ENCODE data around the gene RTBDN.

RTBDN gene

GRCh38 chr19:12791345-12792050 lies 42.9 kb downstream of the RTBDN start, which contains the start of gene JUNB:
TSS of gene JUNB (plus strand) at chr19:12791486. CDS start at chr19:12791772, 286 bp downstream.
- peak; percentile 54 for DNase-seq

- no peak for DNase-seq
Observed at GRCh38 chr19:12790628-12791344, 43.6 kb downstream of the RTBDN start.

- peak; percentile 86 for DNase-seq
Observed at GRCh38 chr19:12789904-12790619, 44.3 kb downstream of the RTBDN start.

GRCh38 chr19:12789098-12789903 lies 45.1 kb downstream of the RTBDN start:
- no peak for DNase-seq

GRCh38 chr19:12788682-12789097 lies 45.7 kb downstream of the RTBDN start:
- no peak for DNase-seq

GRCh38 chr19:12788042-12788681 lies 46.2 kb downstream of the RTBDN start:
- no peak for DNase-seq

GRCh38 chr19:12787458-12787857 lies 46.9 kb downstream of the RTBDN start:
- DNase-seq: no peak

GRCh38 chr19:12786952-12787351 lies 47.4 kb downstream of the RTBDN start:
- DNase-seq: no peak

GRCh38 chr19:12786141-12786870 lies 48.1 kb downstream of the RTBDN start:
- no peak for DNase-seq

- no peak for DNase-seq
Observed at GRCh38 chr19:12785431-12786031, 48.8 kb downstream of the RTBDN start.

- no peak for DNase-seq
Observed at GRCh38 chr19:12784871-12785430, 49.4 kb downstream of the RTBDN start.

GRCh38 chr19:12784394-12784870 lies 49.9 kb downstream of the RTBDN start:
- DNase-seq: no peak

- DNase-seq: no peak
Observed at GRCh38 chr19:12783849-12784393, 50.5 kb downstream of the RTBDN start.

- no peak for DNase-seq
Observed at GRCh38 chr19:12783291-12783848, 51.0 kb downstream of the RTBDN start.

- no peak for DNase-seq
Observed at GRCh38 chr19:12782424-12783290, 51.7 kb downstream of the RTBDN start.

- no peak for DNase-seq
Observed at GRCh38 chr19:12782174-12782423, 52.3 kb downstream of the RTBDN start.

GRCh38 chr19:12779162-12779993 lies 55.0 kb downstream of the RTBDN start:
- no peak for DNase-seq

- no peak for DNase-seq
Observed at GRCh38 chr19:12778905-12779161, 55.5 kb downstream of the RTBDN start.

Measured in SIG-M5 (cell line).